M059J (cell line): Measurements from ENCODE around the gene SIX6. TPM values are rescaled to one million over a fixed set of nuclear protein-coding genes. Genes with fewer than 3 reads are reported as not detected.

Experiments
- DNase-seq: peaks from one replicate; pipeline ENCODE4 v3.0.0-alpha.2; 2012; ENCODE audit warnings: low read depth
- total RNA-seq: library from RNA; depleted of rRNA; stranded (reverse); fragments of >200 nt; shearing (Covaris generic); gene quantifications from 2 replicates; pipeline ENCODE4 v1.2.3, GENCODE V29; 2014; rRNA removed

SIX6 gene
- total RNA-seq, 1 experiment from 2014 or later: not detected

DNA sequence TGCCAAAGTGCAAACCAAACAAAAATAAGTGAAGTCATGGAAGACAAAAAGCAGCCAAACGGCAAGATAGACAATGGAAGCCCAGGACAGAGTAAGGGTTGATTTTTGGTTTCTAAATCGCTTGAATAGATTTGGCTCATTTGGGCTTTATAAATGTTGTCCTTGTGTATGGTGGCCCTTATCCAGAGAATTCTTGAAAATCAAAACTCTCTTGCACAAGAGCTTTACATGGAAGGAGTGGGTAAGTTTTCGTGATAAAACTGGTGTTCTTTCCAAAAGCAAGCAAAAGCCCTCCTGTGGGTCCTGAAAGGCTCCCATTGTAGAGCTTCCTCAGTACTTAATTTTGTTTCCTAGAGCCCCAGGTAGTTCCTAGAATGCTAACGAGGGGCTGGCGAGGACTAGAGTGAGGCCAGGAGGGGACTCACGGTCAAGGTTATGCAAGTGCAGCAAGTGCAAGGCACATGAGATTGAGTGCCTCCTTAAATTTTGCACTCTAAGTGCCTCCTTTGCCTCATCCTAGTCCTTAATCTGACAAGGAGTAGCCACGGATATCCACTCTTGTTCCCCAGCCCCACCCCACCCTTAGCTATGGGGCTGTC, 4.1 kb downstream of the SIX6 start:
- DNase-seq: no peak

DNA sequence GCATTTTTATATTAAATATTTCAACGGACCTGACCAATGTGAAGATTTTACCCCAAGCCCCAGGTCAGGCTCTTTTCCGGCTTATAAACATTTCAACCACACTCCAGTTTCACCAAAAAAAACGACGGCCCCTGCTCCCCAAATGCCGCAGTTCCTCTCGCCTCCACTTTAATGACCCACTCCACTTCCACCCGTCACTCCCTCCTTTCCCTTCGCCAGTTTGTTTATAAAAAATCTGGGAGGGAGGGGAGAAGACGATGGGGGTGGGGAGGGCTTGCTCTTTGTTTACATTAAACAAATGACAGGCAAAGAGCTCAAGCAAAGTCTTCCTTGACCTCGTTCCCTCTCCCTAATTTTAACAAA, 5.4 kb downstream of the SIX6 start:
- no peak for DNase-seq

DNA sequence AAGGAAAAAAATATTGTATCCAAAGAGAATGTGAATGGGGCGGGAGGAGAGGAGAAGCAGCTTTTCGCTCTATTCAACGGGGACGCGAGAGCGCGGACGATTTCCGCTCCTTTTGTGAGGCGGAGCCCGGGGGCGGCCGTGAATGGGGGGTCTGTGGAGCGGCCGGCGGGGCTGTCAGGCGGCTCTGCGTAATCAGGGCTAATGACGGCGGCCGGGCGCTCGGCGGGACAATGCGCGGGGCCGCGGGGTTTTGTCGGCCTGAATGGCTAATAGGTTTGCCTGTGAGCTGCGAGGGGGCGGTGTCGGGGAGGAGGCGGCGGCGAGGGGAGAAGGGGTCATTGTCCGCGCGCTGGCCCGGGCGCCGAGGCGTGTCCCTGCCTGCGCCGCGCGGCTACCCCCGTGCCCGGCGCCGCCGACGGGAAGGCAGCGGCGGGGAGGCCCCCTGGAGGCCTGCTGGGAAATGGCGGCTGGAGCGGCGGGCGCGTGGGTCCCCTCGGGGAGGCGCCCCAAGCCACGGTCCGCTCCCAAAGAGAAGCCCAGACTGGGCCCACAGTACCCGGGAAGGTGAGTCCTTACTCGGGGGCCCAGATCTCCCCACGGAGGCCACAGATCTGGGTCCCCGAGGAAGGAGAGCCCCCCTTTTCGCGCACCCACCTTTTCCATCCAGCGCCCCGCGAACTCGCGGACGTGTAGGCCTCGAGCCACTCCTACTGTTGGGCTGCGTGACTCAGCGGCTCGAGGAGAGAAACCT, 6.0 kb downstream of the SIX6 start:
- DNase-seq: no peak

DNA sequence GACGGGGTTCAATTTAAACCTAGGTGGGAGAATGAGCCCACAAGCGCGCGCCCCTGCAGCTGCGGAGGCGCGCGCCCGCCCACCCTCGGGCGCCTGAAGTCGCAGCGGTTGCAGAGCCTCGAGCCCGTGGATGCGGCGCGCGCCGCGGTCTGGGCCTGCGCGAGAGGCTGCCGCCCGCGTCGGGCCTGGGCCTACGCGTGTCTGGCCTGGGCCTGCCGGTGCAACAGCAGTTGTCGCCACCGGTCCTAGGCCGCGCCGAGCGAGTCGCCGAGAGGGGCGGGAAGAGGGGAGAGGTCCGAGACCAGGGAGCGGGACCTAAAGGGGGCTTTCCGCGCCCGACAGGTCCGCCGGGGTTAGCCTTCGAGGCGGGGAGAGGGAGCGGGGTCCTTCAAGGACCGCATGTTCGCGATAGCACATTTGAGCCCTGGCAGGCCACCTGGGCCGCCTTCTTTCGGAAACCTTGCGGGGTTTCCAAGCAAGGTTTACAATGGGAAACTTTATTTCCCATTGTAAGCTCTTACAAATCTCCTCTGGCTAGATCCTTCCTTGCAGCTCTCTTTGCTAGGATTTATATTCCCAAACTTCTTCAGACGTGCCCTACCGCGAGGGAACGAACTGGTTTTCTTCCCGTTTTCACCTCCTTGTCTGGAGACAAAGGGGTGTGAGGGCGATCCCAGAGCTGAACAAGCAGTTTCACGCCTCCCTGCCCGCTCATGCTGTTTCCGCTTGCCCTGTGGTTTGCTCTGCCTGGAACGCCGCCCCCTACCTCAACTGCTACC, 6.8 kb downstream of the SIX6 start:
- DNase-seq: no peak

DNA sequence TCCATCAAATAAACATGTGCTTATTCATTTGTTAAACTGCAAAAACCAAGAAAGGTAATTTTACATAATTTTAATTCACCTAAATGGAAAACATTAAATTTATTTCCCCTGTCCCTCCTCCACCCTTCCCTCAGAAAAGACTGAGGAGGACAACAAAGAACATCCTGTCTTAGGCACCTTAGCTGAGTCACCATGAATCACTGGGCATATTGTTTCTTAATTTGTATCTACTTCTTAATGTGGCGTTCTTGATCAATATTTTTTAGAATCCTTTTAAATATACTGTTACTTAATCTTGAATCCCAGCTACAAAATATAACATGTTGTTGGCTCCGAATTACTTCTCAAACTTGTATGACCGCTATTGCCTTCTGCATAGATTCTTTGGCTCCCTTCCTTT, 23.5 kb downstream of the SIX6 start:
- no peak for DNase-seq

DNA sequence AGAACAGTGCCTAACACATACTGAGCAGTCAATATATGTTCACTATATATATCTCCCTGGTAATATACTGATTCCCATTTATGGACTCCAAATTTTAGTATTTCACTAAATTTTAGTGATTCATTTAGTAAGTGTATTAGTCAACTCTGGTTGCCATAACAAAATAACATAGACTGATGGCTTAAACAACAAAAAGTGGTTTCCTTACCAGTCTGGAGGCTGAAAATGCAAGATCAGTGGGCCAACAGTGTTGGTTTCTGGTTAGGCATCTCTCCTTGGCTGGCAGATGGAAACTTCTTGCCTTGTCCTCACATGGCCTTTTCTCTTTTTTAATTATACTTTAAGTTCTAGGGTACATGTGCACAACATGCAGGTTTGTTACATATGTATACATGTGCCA, 28.7 kb downstream of the SIX6 start:
- DNase-seq: peak; percentile 3

DNA sequence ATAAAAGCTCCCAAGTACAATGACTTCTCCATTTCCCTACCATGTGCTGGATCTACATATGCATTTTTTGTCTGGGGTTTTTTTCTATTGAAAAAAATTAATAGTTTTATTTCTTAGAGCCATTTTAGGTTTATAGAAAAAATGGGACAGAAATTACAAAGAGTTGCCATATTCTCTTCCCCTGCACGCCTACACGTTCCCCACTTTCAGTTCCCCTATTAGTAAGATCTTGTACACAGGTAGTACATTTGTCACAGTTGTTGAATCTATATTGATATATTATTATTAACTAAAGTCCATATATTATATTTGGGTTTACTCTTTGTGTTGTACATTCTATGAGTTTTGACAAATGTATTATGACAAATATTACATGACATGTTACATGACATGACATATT, 35.7 kb downstream of the SIX6 start:
- DNase-seq: no peak

DNA sequence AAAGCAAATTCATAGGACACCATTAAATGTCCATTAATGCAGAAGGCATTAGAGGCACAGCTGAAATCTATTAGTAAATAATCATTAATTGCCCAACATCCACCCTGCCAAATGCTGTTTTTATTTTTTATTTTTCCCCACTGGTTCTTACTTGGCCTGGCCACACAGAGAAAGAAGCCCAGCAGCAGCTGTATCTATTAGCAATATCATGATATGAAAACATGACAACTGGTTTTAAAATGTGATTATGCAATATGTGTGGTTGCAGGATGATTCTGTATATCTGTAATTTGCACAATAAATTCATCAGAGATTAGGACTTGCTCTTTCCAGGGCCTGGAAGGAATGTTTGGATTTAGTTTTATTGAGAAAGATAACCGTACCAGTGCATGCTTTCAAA, 44.9 kb downstream of the SIX6 start:
- DNase-seq: no peak

DNA sequence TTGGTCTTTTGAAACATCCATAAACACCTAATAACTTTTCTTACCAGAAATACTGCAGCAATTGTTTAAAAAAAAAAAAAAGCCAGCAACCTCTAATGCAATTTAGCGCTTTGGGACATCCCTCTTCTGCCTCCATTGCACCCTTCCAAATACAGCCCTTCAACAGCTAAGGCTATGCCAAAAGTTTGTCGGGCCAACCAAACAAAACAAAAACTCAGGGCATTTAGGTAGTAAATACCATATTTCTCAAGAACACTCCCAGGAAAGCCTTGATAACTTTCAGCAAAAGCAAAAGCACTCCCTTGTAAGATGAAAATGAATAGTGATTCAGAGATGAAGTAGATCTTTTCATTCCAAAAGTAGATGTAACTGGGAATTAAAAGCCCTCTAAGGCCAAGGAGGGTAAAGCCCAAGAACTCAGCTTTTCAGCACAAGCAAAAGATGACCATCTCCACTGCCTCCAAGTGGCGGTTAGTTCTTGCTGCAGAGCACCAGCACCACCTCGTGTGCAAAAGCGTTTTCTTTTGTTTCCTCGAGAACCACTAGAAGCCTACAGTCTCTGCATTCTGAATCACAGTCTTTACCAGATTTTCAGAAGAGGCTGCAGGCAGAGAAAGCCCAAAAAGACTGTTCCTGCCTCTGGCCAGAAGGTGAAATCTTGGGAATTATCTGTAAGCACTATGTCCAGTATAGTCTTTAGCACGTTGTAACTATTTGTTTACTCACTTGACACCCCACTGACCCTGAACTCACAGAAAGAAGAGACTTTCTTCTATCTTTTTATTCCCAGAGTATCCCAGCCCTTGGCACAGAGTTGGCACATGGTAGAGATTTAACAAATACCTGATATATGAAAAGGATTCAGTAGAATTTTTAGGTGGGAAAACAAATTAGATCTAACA, 53.1 kb downstream of the SIX6 start:
- peak; percentile 68 for DNase-seq

Other genes starting within 250 kb of the SIX6 start
- gene C14orf39, start 23.1 kb upstream of the SIX6 start, total RNA-seq: not detected in 2 replicates
- 8.0 and 12.5 TPM in 2 replicates for gene SIX1, start 140.3 kb downstream of the SIX6 start, total RNA-seq
- gene SIX4, start 215.2 kb downstream of the SIX6 start, total RNA-seq: 17.9 and 23.8 TPM in 2 replicates
- gene MNAT1, start 225.6 kb downstream of the SIX6 start, total RNA-seq: 81.6 and 99.3 TPM in 2 replicates